Gastrocnemius medialis (tissue), 4 donors: ENCODE measurements around the gene GOLGA6L7.
"Not testable (repeated sequence)": the region's sequence is repeated elsewhere in the genome, so short reads cannot be mapped to it uniquely, and the experiment has no call there.

Experiments
- POLR2A ChIP-seq, 2 donors: fragments of 450-650 bp; IDR thresholded peaks; one replicate each; pipeline ENCODE4 v1.6.1; 2017; ENCODE audit warnings: antibody characterized with exemption in 2 of 2, mild to moderate bottlenecking in 2 of 2, moderate library complexity in 2 of 2
- TF ChIP-seq, protein P1 (sequence below), 5 experiments: fragments of 450-650 bp in 3 of 5; fragments of 200-600 bp in 2 of 5; sonication (generic) in 2 of 5; IDR thresholded peaks in 4 of 5; conservative IDR thresholded peaks in 1 of 5; 1 replicate in 4 of 5; 2 replicates in 1 of 5; pipeline ENCODE4 v1.5.1; 2016 to 2019; ENCODE audit warnings: antibody characterized with exemption in 5 of 5, mild to moderate bottlenecking in 3 of 5, moderate library complexity in 3 of 5

DNA sequence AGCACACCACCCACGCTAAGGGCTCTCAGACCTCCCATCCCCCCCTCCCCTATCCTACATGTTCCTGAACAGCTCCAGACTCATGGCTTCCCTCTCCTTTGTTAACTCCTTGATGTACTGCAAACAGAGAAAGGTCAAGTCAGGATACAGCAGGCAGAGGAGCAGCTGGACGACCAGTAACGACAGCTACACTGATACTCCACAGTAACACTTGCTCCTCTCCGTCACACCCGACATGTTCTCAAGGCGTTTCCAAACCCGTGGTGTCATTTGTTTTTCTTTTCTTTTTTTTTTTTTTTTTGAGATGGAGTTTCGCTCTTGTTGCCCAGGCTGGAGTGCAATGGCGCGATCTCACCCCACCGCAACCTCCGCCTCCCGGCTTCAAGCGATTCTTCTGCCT, 4.3 kb downstream of the GOLGA6L7 start:
- TF ChIP-seq, protein P1, sequence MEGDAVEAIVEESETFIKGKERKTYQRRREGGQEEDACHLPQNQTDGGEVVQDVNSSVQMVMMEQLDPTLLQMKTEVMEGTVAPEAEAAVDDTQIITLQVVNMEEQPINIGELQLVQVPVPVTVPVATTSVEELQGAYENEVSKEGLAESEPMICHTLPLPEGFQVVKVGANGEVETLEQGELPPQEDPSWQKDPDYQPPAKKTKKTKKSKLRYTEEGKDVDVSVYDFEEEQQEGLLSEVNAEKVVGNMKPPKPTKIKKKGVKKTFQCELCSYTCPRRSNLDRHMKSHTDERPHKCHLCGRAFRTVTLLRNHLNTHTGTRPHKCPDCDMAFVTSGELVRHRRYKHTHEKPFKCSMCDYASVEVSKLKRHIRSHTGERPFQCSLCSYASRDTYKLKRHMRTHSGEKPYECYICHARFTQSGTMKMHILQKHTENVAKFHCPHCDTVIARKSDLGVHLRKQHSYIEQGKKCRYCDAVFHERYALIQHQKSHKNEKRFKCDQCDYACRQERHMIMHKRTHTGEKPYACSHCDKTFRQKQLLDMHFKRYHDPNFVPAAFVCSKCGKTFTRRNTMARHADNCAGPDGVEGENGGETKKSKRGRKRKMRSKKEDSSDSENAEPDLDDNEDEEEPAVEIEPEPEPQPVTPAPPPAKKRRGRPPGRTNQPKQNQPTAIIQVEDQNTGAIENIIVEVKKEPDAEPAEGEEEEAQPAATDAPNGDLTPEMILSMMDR (IDR thresholded peaks at IDR 0.05 in 4 of 5, conservative IDR thresholded peaks at IDR 0.05 in 1 of 5), result not testable (repeated sequence)
- TF ChIP-seq POLR2A (IDR thresholded peaks at IDR 0.05), result not testable (repeated sequence)
